ENCODE data around the gene SSTR1.

GRCh38 chr14:38184132-38184531 is 23.6 kb upstream of the SSTR1 start:
- TF ChIP-seq CTCF (IDR thresholded peaks at IDR 0.05; ENCODE audit: low read depth, low read length, poor library complexity, severe bottlenecking) (no peak), EZH2phosphoT487 (IDR thresholded peaks at IDR 0.05; ENCODE audit: borderline replicate concordance, low read length) (no peak)
